Sigmoid colon (tissue), 7 donors: ENCODE measurements around the gene HSPB1. TPM values are rescaled to one million over a fixed set of nuclear protein-coding genes. Genes with fewer than 3 reads are reported as not detected.
"Not testable (repeated sequence)": the region's sequence is repeated elsewhere in the genome, so short reads cannot be mapped to it uniquely, and the experiment has no call there.

ENCODE experiments used
- DNase-seq: peaks from one replicate; pipeline ENCODE4 v3.0.0-alpha.2; 2019
- H3K27ac ChIP-seq, 4 donors: fragments of 200-600 bp; sonication (generic); one replicate each; pipeline ENCODE4 v1.5.1; 2016 to 2019; ENCODE audit warnings: mild to moderate bottlenecking in 1 of 4
- H3K27me3 ChIP-seq, 3 donors: fragments of 200-600 bp; sonication (generic); one replicate each; pipeline ENCODE4 v1.5.1; 2019; ENCODE audit warnings: mild to moderate bottlenecking in 1 of 3
- H3K36me3 ChIP-seq, 4 donors: fragments of 200-600 bp; sonication (generic); one replicate each; pipeline ENCODE4 v1.5.1; 2016 to 2019
- H3K4me1 ChIP-seq, 4 donors: fragments of 200-600 bp; sonication (generic); one replicate each; pipeline ENCODE4 v1.5.1; 2017 to 2019
- H3K4me3 ChIP-seq, 4 donors: fragments of 200-600 bp; sonication (generic); one replicate each; pipeline ENCODE4 v1.5.1; 2017 to 2019; ENCODE audit warnings: mild to moderate bottlenecking in 2 of 4, moderate library complexity in 1 of 4
- H3K9me3 ChIP-seq, 4 donors: fragments of 200-600 bp in 3 of 4; sonication (generic) in 3 of 4; one replicate each; pipeline versions ENCODE4 v1.5.1 to v1.6.1; 2013 to 2019
- CTCF ChIP-seq, 4 experiments: fragments of 450-650 bp in 3 of 4; fragments of 200-600 bp in 1 of 4; IDR thresholded peaks; one replicate each; pipeline ENCODE4 v1.5.1; 2016 to 2019; ENCODE audit warnings: antibody characterized with exemption in 4 of 4, mild to moderate bottlenecking in 3 of 4, moderate library complexity in 2 of 4
- EP300 ChIP-seq, 4 donors: sonication (generic); formaldehyde crosslinking; IDR thresholded peaks; one replicate each; pipeline ENCODE4 v1.6.1; 2017; ENCODE audit warnings: antibody characterized with exemption in 4 of 4
- POLR2A ChIP-seq, 2 donors: fragments of 450-650 bp; IDR thresholded peaks; one replicate each; pipeline ENCODE4 v1.6.1; 2016; ENCODE audit warnings: antibody characterized with exemption in 2 of 2, mild to moderate bottlenecking in 2 of 2, moderate library complexity in 2 of 2
- POLR2AphosphoS5 ChIP-seq, 4 donors: sonication (generic); formaldehyde crosslinking; IDR thresholded peaks; one replicate each; pipeline ENCODE4 v1.6.1; 2017; ENCODE audit warnings: antibody characterized with exemption in 4 of 4
- WGBS, 2 donors: extraction: QIAGEN DNeasy Blood & Tissue Kit; methylation state at CpG; one replicate each; pipeline ENCODE4 v1.1.7; 2013; 5-methylcytosine and 5-hydroxymethylcytosine counted together
- intact Hi-C: fragments of 100-400 bp; cut with DNase I; formaldehyde crosslinking; loops from one replicate; pipeline ENCODE4 v1.15.1; 2023
- polyA plus RNA-seq, 3 donors: library from polyadenylated mRNA; stranded (reverse); fragments of 200-250 nt; gene quantifications; one replicate each; pipeline ENCODE4 v1.2.3, GENCODE V29; 2013
- total RNA-seq, 4 donors: library from RNA; depleted of rRNA; stranded (reverse); fragments of >200 nt; gene quantifications; one replicate each; pipeline ENCODE4 v1.1.0, GENCODE V29; 2016
- donor health status: healthy with polysubstance abuse.
- donor health status: Bipolar disorder and iron deficiency.
- donor health status: healthy.

HSPB1 gene
- total and polyA plus RNA-seq, 7 donors = 202 to 2,528 (median 929) TPM

- intact Hi-C loops = no loop called here
- Histone ChIP-seq H3K9me3 (no peaks in the 10 kb centered on the region), H3K4me3 (no peak overlapping the region), H3K27ac (no peak overlapping the region), H3K27me3 (peaks cover 11 to 74% (median 39%) of the 10 kb centered on the region in 3 donors), H3K36me3 (no peaks in the 10 kb centered on the region), H3K4me1 (peaks cover 0 to 12% (median 11%) of the 10 kb centered on the region in 4 donors)
- TF ChIP-seq POLR2A (IDR thresholded peaks at IDR 0.05) (no peak), EP300 (IDR thresholded peaks at IDR 0.05) (no peak), CTCF (IDR thresholded peaks at IDR 0.05) (no peak), POLR2AphosphoS5 (IDR thresholded peaks at IDR 0.05) (no peak)
- 17 to 44% methylated on average over 5 of the region's 5 CpGs for WGBS, 2 donors
- DNase-seq = no peak
These were observed 32.6 kb upstream of the HSPB1 start for GRCh38 chr7:76269895-76270294.

GRCh38 chr7:76271384-76271783, 31.1 kb upstream of the HSPB1 start:
- H3K9me3 ChIP-seq, H3K36me3 ChIP-seq, H3K4me3 ChIP-seq, DNase-seq, H3K27ac ChIP-seq, intact Hi-C loops: not testable (repeated sequence)
- 81 to 90% methylated on average over 2 of the region's 2 CpGs for WGBS, 2 donors
- Histone ChIP-seq H3K27me3 (peaks cover 11 to 69% (median 39%) of the 10 kb centered on the region in 3 donors), H3K4me1 (peaks cover 0 to 12% (median 11%) of the 10 kb centered on the region in 4 donors)

GRCh38 chr7:76272142-76272541, 30.3 kb upstream of the HSPB1 start:
- no peak for DNase-seq
- intact Hi-C loops = no loop called here
- Histone ChIP-seq H3K36me3 (no peaks in the 10 kb centered on the region), H3K4me3 (no peak overlapping the region), H3K9me3 (no peaks in the 10 kb centered on the region), H3K4me1 (peaks cover 0 to 7% (median 6%) of the 10 kb centered on the region in 4 donors), H3K27ac (no peak overlapping the region), H3K27me3 (peaks cover 5 to 62% (median 33%) of the 10 kb centered on the region in 3 donors)
- WGBS, 2 donors = 79 to 91% methylated on average over 6 of the region's 6 CpGs
- TF ChIP-seq POLR2AphosphoS5 (IDR thresholded peaks at IDR 0.05) (no peak), POLR2A (IDR thresholded peaks at IDR 0.05) (no peak), EP300 (IDR thresholded peaks at IDR 0.05) (no peak), CTCF (IDR thresholded peaks at IDR 0.05) (no peak)

- H3K27me3 ChIP-seq = peaks cover 0 to 54% (median 24%) of the 10 kb centered on the region in 3 donors
- intact Hi-C loops = no loop called here
- WGBS, 2 donors = 26 to 32% methylated on average over 7 of the region's 7 CpGs
- no peaks in the 10 kb centered on the region for H3K36me3 ChIP-seq
- TF ChIP-seq POLR2AphosphoS5 (IDR thresholded peaks at IDR 0.05) (no peak), EP300 (IDR thresholded peaks at IDR 0.05) (no peak), CTCF (IDR thresholded peaks at IDR 0.05) (no peak), POLR2A (IDR thresholded peaks at IDR 0.05) (no peak)
- H3K27ac ChIP-seq = no peak overlapping the region
- H3K4me1 ChIP-seq = no peaks in the 10 kb centered on the region
- no peak overlapping the region for H3K4me3 ChIP-seq
- DNase-seq = no peak
- H3K9me3 ChIP-seq = no peaks in the 10 kb centered on the region
These were observed 29.5 kb upstream of the HSPB1 start for GRCh38 chr7:76272851-76273497.

GRCh38 chr7:76273503-76273902, 29.0 kb upstream of the HSPB1 start:
- DNase-seq = no peak
- intact Hi-C loops = no loop called here
- TF ChIP-seq EP300 (IDR thresholded peaks at IDR 0.05) = no peak
- TF ChIP-seq CTCF (IDR thresholded peaks at IDR 0.05) = no peak
- no peak for TF ChIP-seq POLR2AphosphoS5 (IDR thresholded peaks at IDR 0.05)
- TF ChIP-seq POLR2A (IDR thresholded peaks at IDR 0.05) = no peak
- Histone ChIP-seq H3K27ac (no peak overlapping the region), H3K4me1 (no peaks in the 10 kb centered on the region), H3K27me3 (peaks cover 0 to 51% (median 19%) of the 10 kb centered on the region in 3 donors), H3K36me3 (no peaks in the 10 kb centered on the region), H3K4me3 (no peak overlapping the region), H3K9me3 (no peaks in the 10 kb centered on the region)
- 70 to 78% methylated on average over 5 of the region's 5 CpGs for WGBS, 2 donors
